PC-9 (cell line): Measurements from ENCODE around the gene PRUNE2. TPM values are rescaled to one million over a fixed set of nuclear protein-coding genes. Genes with fewer than 3 reads are reported as not detected.

Source experiments
- BruUV-seq: library from RNA; stranded (reverse); fragments of 400-500 nt; replicated peaks from 2 replicates; lab custom pipeline; 2021; lab: Mats Ljungman, UMichigan
- CTCF ChIA-PET: fragments of 300-600 bp; sonication (Branson Sonifier 250); formaldehyde crosslinking; loops from one replicate; lab custom pipeline; 2022; ENCODE audit warnings: antibody characterized with exemption; lab: Charles Lee
- POLR2A ChIA-PET: fragments of 300-600 bp; sonication (Branson Sonifier 250); formaldehyde crosslinking; loops from one replicate; lab custom pipeline; 2022; ENCODE audit warnings: antibody characterized with exemption; ENCODE audit not compliant: unreplicated experiment; lab: Charles Lee
- DNase-seq, 2 experiments: peaks; one replicate each; pipeline versions ENCODE4 v3.0.0 to v3.0.0-alpha.2; 2015 to 2022; ENCODE audit warnings: mixed read lengths in 1 of 2
- H2AFZ ChIP-seq: fragments of 200-600 bp; sonication (generic); 2 replicates; pipeline ENCODE4 v1.8.1; 2017; ENCODE audit warnings: antibody characterized with exemption
- H3F3A ChIP-seq: fragments of 200-600 bp; sonication (generic); 2 replicates; pipeline ENCODE4 v1.8.1; 2017; ENCODE audit warnings: antibody characterized with exemption, mild to moderate bottlenecking, low read depth; ENCODE audit not compliant: insufficient read depth
- H3K27ac ChIP-seq: fragments of 200-600 bp; sonication (generic); 2 replicates; pipeline ENCODE4 v1.6.1; 2016; ENCODE audit warnings: mixed run types
- H3K27me3 ChIP-seq: fragments of 200-600 bp; sonication (generic); 2 replicates; pipeline ENCODE4 v1.6.1; 2016; ENCODE audit warnings: low read depth, mixed run types; ENCODE audit not compliant: insufficient read depth
- H3K36me3 ChIP-seq: fragments of 200-600 bp; sonication (generic); 2 replicates; pipeline ENCODE4 v1.6.1; 2016; ENCODE audit warnings: low read depth, mixed run types
- H3K4me1 ChIP-seq: fragments of 200-600 bp; sonication (generic); replicated peaks from 2 replicates; pipeline ENCODE4 v1.6.1; 2016; ENCODE audit warnings: mixed run types; ENCODE audit not compliant: insufficient read depth
- H3K4me2 ChIP-seq: fragments of 200-600 bp; sonication (generic); 2 replicates; pipeline ENCODE4 v1.6.1; 2017; ENCODE audit warnings: mixed run types
- H3K4me3 ChIP-seq: fragments of 200-600 bp; sonication (generic); 2 replicates; pipeline ENCODE4 v1.6.1; 2016; ENCODE audit warnings: mixed run types
- H3K79me2 ChIP-seq: fragments of 200-600 bp; sonication (generic); 2 replicates; pipeline ENCODE4 v1.6.1; 2017; ENCODE audit warnings: low read depth, mixed run types
- H3K9me2 ChIP-seq: fragments of 200-600 bp; sonication (generic); 2 replicates; pipeline ENCODE4 v1.8.1; 2017; ENCODE audit warnings: mild to moderate bottlenecking; ENCODE audit not compliant: insufficient read depth
- H3K9me3 ChIP-seq: fragments of 200-600 bp; sonication (generic); 2 replicates; pipeline ENCODE4 v1.8.1; 2016; ENCODE audit warnings: low read depth; ENCODE audit not compliant: insufficient read depth
- H4K20me1 ChIP-seq: fragments of 200-600 bp; sonication (generic); 2 replicates; pipeline ENCODE4 v1.8.1; 2017; ENCODE audit not compliant: insufficient read depth
- EZH2 ChIP-seq: fragments of 200-600 bp; sonication (generic); IDR thresholded peaks from 2 replicates; pipeline ENCODE4 v1.8.0; 2017; ENCODE audit warnings: antibody characterized with exemption, low read depth
- intact Hi-C: fragments of 100-400 bp; cut with micrococcal nuclease; formaldehyde crosslinking; loops from one replicate; pipeline ENCODE4 v1.10.0; 2022; ENCODE audit not compliant: unreplicated experiment
- total RNA-seq: library from RNA; stranded (reverse); gene quantifications from 2 replicates; pipeline ENCODE4 v1.2.3, GENCODE V29; 2021
- TF ChIP-seq, protein P1 (sequence below): fragments of 200-600 bp; sonication (generic); conservative IDR thresholded peaks from 2 replicates; pipeline ENCODE4 v1.6.1; 2017; ENCODE audit warnings: mixed run types, antibody characterized with exemption, mild to moderate bottlenecking, moderate library complexity

Gene PRUNE2
- total RNA-seq, 1 experiment from 2014 or later: 0.20 TPM

DNA sequence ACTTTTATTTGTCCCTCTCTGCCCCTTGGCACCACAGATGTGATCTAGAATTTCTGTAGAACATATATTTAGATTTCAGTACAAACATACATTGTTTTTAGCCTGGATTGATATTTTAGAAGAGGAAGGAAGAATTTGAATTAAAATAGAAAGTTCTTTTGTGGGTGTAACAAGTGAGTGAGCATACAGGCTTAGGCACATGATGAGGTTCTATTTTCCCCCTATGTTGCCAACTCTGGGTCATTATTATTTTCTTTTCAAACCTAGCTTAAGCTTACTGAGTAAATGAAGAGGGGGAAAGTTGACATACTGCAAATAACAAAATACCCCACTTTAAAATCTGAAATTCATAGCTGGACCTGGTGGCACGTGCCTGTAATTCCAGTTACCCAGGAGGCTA is 344.0 kb downstream of the PRUNE2 start:
- no TSS peak for BruUV-seq
- no peak overlapping the region for H3K27ac ChIP-seq

More for the DNA sequence above, 344.0 kb downstream of the PRUNE2 start:
- Histone ChIP-seq H3K27me3 (no peaks in the 10 kb centered on the region), H3F3A (no peaks in the 10 kb centered on the region; the same call in 1 of the 2 replicates), H3K4me3 (no peak overlapping the region), H2AFZ (no peak overlapping the region), H3K4me1 (peaks cover 10% of the 10 kb centered on the region; the same call in 1 of the 2 replicates), H3K9me2 (no peaks in the 10 kb centered on the region), H3K9me3 (no peaks in the 10 kb centered on the region), H3K36me3 (no peaks in the 10 kb centered on the region), H3K79me2 (no peaks in the 10 kb centered on the region), H3K4me2 (no peak overlapping the region), H4K20me1 (no peaks in the 10 kb centered on the region)
- ChIA-PET CTCF (interaction anchor here (0.7 kb wide), 1 partner anchor 184 kb away, joined by 3 read pairs; no protein-coding TSS in a partner anchor), POLR2A (no interaction called here)
- intact Hi-C loops: no loop called here
- DNase-seq: no peak
- TF ChIP-seq EZH2: no peak
- TF ChIP-seq, protein P1, sequence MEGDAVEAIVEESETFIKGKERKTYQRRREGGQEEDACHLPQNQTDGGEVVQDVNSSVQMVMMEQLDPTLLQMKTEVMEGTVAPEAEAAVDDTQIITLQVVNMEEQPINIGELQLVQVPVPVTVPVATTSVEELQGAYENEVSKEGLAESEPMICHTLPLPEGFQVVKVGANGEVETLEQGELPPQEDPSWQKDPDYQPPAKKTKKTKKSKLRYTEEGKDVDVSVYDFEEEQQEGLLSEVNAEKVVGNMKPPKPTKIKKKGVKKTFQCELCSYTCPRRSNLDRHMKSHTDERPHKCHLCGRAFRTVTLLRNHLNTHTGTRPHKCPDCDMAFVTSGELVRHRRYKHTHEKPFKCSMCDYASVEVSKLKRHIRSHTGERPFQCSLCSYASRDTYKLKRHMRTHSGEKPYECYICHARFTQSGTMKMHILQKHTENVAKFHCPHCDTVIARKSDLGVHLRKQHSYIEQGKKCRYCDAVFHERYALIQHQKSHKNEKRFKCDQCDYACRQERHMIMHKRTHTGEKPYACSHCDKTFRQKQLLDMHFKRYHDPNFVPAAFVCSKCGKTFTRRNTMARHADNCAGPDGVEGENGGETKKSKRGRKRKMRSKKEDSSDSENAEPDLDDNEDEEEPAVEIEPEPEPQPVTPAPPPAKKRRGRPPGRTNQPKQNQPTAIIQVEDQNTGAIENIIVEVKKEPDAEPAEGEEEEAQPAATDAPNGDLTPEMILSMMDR: no peak

Other genes starting within 250 kb of the PRUNE2 start
- not detected in 2 replicates for gene PCA3, start 141.7 kb downstream of the PRUNE2 start, total RNA-seq
- not detected in 2 replicates for gene FOXB2, start 113.5 kb upstream of the PRUNE2 start, total RNA-seq